Measurements from ENCODE around the gene TMEM59L. TPM values are rescaled to one million over a fixed set of nuclear protein-coding genes. Genes with fewer than 3 reads are reported as not detected.

The TMEM59L gene
- total RNA-seq, 3 donors from 2014 or later = 1.2 to 2.3 TPM; not detected in 1

GRCh38 chr19:18587561-18587960 is 25.1 kb upstream of the TMEM59L start:
- intact Hi-C loops (cut with DNase I; ENCODE audit: low total_unique reads) = no loop called here
- peak overlapping the region in 1 of 3 donors; percentile 87 for H3K4me3 ChIP-seq
- no peak for TF ChIP-seq POLR2AphosphoS5 (IDR thresholded peaks at IDR 0.05)
- TF ChIP-seq POLR2A (IDR thresholded peaks at IDR 0.05) = no peak
- no peak for TF ChIP-seq CTCF (IDR thresholded peaks at IDR 0.05)
- peak overlapping the region in 1 of 2 donors; percentile 92 for H3K27ac ChIP-seq
- H3K9me3 ChIP-seq = no peaks in the 10 kb centered on the region
- H3K4me1 ChIP-seq = peaks cover 0 to 12% of the 10 kb centered on the region in 2 donors
- H3K27me3 ChIP-seq = no peaks in the 10 kb centered on the region
- no peaks in the 10 kb centered on the region for H3K36me3 ChIP-seq
- DNase-seq (ENCODE audit: low spot score in 2 of 2) = no peak

GRCh38 chr19:18587962-18588610 is 24.6 kb upstream of the TMEM59L start:
- peaks cover 0 to 12% of the 10 kb centered on the region in 2 donors for H3K4me1 ChIP-seq
- H3K9me3 ChIP-seq = no peaks in the 10 kb centered on the region
- intact Hi-C loops (cut with DNase I; ENCODE audit: low total_unique reads) = no loop called here
- peak overlapping the region; percentile 64 to 93 (median 87) for H3K4me3 ChIP-seq
- no peak for DNase-seq (ENCODE audit: low spot score in 2 of 2)
- TF ChIP-seq POLR2A (IDR thresholded peaks at IDR 0.05) = no peak
- no peak for TF ChIP-seq POLR2AphosphoS5 (IDR thresholded peaks at IDR 0.05)
- no peak for TF ChIP-seq CTCF (IDR thresholded peaks at IDR 0.05)
- H3K27ac ChIP-seq = peak overlapping the region; percentile 72 to 92
- no peaks in the 10 kb centered on the region for H3K27me3 ChIP-seq
- H3K36me3 ChIP-seq = no peaks in the 10 kb centered on the region

GRCh38 chr19:18588611-18589379 is 23.9 kb upstream of the TMEM59L start, which contains the start of gene REX1BD:
Gene REX1BD, plus strand, starts transcription at chr19:18588798. Its CDS starts 4 bp downstream, at chr19:18588802.
- DNase-seq (ENCODE audit: low spot score in 2 of 2) = peak; percentile 59 to 73
- TF ChIP-seq POLR2A (IDR thresholded peaks at IDR 0.05) (no peak), POLR2AphosphoS5 (IDR thresholded peaks at IDR 0.05) (peak; percentile 40 to 51 (median 40)), CTCF (IDR thresholded peaks at IDR 0.05) (peak; percentile 71 to 75 (median 72))
- H3K27ac ChIP-seq = peak within 1 kb of the TSS; percentile 72 to 92
- intact Hi-C loops (cut with DNase I; ENCODE audit: low total_unique reads) = no loop called here
- no peaks in the 10 kb centered on the region for H3K9me3 ChIP-seq
- no peaks in the 10 kb centered on the region for H3K27me3 ChIP-seq
- H3K4me1 ChIP-seq = peaks cover 0 to 13% of the 10 kb centered on the region in 2 donors
- no peaks in the 10 kb centered on the region for H3K36me3 ChIP-seq
- peak within 1 kb of the TSS; percentile 64 to 93 (median 87) for H3K4me3 ChIP-seq

GRCh38 chr19:18589380-18590272 is 23.0 kb upstream of the TMEM59L start:
- peak; percentile 61 to 70 for DNase-seq (ENCODE audit: low spot score in 2 of 2)
- peaks cover 2 to 17% of the 10 kb centered on the region in 2 donors for H3K4me1 ChIP-seq
- intact Hi-C loops (cut with DNase I; ENCODE audit: low total_unique reads) = loop anchor here (10.0 kb wide), 1 partner anchor 275 kb away; no protein-coding TSS in a partner anchor

More at GRCh38 chr19:18589380-18590272, 23.0 kb upstream of the TMEM59L start:
- peak overlapping the region; percentile 72 to 92 for H3K27ac ChIP-seq
- no peaks in the 10 kb centered on the region for H3K9me3 ChIP-seq
- TF ChIP-seq POLR2A (IDR thresholded peaks at IDR 0.05) (no peak), POLR2AphosphoS5 (IDR thresholded peaks at IDR 0.05) (peak in 1 of 3 donors; percentile 24), CTCF (IDR thresholded peaks at IDR 0.05) (peak in 1 of 3 donors; percentile 41)
- peak overlapping the region; percentile 64 to 93 (median 87) for H3K4me3 ChIP-seq
- no peaks in the 10 kb centered on the region for H3K27me3 ChIP-seq
- H3K36me3 ChIP-seq = no peaks in the 10 kb centered on the region

Data from breast epithelium (tissue), 4 donors.